Measurements from ENCODE around the gene PLCB4.

Gene PLCB4

DNA sequence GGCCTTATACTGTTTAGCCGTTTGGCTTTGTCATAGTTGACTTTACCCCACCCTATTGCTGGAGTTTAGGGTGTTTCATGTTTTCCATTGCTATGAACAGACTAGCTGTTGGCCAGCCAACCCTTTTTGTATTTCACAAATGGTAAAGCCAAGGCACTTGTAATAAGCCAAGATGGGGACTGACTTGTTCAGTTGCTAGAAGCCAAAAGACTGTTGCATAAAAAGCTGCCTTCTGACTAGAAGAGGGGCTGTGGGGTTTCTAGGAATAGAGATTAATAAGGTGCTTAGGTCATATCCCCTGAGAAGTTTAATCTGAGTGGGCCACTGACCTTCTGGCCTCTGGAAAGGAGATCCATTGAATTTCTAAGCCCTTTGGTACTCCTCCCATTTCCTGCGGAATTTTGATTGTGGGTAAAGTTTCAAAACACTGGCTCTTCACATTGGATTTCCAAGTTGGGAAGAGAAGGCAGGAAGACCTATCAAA is 211.1 kb downstream of the PLCB4 start:
- DNase-seq: no peak

DNA sequence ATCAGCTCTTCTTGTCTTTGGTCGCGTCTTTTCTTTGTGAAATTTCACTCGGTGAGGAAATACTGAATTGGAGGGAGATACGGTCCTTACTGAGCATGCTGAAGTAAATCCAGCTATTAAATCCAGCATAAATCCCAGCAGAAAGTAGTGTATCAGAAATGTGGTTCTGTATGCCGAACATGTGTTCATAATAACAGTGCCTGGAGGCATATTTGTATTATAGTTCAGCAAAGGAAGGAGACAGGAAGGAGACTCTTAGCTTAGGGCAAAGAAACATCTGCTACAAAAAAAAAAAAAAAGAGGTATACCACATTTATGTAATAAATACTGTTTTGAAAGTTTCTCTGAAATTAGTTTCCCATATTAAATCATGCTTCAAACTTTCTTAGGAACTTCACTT is 211.8 kb downstream of the PLCB4 start:
- peak; percentile 44 for DNase-seq

DNA sequence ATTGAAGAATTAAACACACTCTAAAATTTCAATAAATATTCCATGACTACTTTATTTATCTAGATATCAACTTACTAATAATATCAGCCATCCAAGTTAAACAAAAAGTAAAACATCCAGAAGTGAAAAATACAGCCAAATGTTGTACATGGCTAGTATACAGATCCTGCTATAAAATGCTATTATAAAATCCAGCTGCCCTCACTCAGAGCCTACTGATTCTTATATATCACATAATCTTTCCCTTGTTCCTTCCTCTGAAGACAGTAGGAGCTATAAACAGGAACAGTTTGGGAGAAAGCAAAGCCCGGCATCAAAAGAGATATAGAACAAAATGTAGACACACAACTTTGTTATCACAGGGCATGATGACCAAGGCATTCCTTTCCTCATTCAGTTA is 212.9 kb downstream of the PLCB4 start:
- no peak for DNase-seq

DNA sequence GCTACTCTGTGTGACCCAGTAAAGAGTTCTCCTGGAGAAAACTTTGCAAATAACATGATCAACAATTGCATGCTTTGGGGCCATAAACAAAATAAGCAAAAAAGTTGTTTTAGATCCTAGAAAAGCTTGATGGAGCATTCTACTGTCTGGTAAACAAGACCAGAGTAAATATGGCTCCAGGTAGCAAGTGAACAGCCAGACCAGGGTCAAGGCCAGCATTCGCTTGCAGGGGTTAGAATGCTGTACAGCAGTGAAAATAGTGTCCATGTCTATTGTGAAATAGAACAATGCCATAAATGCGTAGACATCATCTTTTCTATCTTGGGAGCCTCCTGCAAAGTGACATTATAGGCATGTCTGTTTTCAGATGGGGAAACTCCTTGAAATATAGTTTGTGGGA is 216.7 kb downstream of the PLCB4 start:
- DNase-seq: no peak

DNA sequence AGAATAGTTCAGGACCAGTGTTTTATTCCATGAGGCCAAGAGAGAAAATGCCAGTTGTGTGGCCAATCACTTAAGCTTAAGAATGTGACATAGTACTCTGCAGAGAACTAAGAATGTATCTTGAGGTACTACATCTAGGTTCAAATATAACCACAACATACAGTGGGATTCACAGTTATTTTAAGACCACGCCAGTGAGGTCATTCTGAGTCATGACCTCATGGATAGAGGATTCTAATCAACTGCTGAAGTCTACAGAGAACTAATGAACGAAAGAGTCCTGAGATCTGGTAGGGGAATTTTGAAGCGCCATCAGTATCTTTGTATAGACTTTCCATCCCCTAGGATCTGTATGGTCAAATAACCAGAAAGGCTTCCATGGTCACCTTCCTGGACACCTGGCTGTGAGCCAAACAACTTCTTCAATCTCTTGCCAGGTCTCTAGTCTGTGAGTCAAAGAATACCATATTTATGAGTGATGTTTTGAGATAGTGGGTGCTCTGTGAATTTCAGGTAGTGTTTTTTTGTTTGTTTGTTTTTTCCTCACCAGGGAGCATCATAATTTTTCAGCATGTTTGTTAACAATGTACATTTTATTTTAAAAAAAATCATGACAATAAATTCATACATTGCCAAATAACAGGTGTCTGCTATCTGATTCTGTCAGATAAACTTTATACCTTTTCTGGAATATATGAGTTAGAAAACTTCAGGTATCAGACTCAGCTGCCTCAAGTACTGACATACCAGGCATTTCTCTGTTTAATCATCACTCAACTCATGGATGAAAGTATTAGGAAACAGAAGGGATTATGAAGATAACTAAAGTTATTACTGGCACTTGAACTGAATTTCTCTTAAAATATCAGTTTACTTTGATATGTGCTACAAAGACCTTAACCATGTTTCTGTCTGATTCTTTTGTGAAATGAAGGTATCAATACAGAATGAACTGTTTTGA is 217.9 kb downstream of the PLCB4 start:
- peak; percentile 20 for DNase-seq

DNA sequence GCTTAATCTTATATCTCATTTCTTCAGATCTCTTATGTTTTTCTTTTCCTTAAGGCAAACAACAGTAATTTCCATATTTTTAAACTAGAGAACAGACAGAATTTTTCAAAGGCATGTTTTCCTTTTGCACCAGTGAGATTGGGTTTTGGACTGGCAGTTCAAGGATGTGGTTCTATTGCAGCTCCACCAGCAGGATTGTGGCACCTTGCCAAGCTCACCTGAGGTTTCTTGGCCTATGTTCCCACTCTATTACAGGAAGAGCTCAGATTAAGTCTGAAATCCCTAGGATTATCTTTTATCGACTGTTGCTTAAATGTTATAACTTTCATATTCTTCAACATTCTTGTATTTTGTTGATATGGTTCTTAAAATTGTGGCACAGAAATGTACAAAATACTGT is 218.9 kb downstream of the PLCB4 start:
- no peak for DNase-seq

DNA sequence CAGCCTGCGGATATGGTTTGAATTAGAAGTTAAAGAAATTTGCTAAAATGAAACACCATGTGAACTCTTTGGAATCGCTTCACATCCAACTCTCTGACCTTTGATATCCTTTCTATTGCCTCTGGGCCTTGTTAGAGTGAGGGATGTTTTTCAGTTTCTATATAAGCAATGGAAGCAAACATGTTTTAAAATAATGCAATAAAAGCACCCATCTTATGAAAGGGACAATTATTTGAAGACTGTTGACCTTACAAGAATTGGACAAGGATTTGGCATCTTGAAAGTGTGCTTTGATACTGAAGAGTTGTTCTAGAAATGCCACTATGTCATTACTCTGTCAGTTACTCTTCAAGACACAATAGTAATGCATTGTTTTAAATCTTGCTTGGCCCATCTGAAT is 221.4 kb downstream of the PLCB4 start:
- no peak for DNase-seq

DNA sequence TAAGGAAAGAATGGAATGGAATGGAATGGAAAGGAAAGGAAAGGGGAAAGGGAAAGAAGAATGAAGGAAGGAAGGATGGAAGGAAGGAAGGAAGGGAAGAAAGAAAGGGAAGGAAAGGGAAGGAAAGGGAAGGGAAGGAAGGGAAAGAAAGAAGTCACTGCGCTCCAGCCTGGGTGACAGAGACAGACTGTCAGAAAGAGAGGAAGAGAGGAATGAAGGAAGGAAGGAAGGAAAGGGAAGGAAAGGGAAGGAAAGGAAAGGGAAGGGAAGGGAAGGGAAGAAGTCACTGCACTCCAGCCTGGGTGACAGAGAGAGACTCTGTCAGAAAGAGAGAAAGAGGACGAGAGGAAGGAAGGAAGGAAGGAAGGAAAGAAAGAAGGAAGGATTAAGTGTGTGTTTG is 224.3 kb downstream of the PLCB4 start:
- no peak for DNase-seq

DNA sequence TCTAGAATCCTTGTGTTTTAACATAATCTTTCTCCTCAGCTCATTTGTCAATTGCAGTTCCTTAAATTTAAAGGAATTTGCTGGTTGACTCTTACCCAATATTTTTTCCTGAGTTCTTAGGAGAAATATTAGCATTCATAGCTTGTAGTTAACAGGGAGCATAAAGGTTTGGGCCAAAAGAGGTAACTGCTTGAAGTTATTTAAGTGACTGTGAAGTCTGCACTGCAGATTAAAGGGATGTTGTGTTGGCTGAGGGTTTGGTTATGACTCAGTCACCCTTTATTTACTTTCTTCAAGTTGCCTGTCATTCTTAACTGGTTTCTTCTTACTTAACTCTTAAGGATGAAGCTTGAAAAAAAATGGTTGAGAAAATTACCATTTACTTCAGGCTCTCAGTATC is 225.2 kb downstream of the PLCB4 start:
- DNase-seq: peak; percentile 66

DNA sequence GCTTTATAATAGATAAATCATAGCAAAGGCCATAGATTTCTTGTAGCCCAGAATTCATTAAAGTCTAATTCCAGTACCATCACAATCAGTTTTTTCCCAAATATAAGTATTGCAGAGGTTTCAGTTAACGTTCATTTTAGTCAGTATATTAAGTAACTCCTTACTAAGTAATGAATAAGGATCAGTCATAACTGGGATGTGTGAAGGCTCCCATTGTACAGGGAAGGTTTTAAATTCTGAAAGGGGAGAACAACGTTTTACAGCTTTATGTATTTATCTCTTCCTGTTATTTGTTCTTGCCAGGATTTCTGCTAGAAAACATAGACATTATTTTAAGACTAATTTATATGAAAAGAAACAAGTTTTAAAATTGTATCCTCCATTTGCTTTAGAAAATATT is 230.0 kb downstream of the PLCB4 start:
- DNase-seq: no peak

DNA sequence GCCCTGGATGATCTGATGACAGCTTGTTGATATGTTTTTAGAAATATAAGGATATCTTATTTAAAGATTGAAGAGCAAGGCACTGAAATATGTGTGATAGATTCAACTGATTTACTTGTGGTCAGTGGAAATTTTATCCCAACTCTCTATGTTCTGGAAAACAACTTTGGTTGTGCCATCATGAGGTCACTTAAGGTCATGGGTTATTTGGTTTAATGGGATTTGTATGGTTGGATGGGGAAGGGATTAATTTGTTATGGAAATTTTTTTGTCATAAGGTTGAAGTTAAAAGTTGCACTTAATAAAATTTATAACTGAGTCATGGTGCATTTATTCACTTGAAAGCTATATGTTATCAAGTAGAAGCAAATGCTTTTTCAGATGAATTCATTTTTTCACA is 231.2 kb downstream of the PLCB4 start:
- no peak for DNase-seq

DNA sequence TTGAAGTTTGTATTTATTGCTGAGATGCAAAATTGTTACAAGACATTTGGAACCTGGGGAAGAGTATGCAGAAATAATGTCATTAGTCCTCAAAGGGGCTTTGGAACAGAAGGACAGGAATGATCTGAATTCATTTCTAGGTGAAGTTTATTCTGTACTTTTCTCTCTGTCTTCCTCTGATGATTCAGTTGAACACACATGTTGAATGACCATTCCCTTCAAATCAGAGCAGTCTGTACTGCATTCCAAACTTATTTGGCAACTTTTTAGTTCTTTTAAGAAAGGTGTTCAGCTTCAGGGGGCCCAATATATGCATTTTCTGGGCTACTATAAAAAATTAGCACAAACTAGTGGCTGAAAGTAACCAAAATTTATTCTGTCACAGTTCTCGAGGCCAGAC is 231.6 kb downstream of the PLCB4 start:
- DNase-seq: no peak

DNA sequence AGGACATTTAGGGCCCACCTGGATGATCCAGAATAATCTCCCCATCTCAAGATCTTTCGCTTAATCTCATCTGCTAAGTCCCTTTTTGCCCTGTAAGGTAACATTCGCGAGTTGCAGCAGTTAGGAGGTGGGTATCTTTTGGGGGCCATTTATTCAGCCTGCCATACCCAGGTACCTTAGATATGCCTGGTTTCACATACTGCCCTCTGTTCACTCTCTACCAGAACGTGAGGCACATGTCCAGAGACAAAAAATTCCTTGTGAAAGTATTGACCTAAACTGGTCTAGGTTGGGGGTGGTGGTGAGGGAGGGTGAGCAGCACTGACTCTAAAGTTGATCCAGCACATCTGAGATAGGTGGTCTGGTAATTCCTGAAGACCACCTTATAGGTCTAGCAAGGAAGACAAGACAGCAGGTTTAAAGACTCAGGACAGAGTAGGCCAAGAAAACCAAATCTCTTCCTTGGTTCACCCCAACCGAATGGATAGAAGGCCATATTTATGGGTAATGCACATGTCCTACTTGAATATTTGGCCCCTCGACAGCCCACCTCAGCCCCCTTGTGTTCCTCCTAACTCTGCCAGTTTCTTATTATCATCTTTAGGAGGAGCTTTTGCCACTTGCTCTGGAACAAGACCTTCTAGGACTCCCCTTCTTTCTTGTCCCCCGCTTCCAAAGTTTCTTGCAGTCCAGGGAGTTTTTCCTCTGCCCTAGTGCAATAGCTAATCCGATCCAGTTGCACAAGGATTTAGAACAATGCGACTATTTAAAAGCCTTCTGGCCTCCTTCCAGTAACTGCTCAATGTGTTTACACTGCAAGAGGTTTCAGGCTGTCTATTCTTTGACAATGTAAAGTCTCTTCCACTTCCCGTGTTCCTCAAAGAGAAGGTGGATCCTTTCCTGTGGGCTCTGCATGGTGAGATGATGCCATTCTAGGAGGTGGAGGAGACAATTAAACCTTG is 232.5 kb downstream of the PLCB4 start:
- peak; percentile 68 for DNase-seq

DNA sequence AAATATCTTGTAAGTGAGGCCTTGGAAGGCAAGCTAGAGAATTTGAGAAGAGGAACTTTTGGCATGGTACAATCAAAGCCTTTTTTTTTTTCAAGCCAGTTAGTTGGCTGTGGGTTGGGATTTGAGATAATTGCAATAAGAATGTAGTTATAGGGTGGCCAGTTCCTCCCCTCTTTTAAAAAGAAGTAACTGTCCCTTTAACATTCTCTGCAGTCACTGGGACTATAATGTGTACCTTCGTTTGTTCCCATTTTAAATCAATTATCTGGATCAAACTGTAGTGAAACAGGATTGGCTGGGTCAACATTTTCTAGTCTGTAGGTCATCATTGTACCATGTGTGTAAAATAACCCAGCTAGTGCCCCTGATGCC is 233.2 kb downstream of the PLCB4 start:
- DNase-seq: no peak

DNA sequence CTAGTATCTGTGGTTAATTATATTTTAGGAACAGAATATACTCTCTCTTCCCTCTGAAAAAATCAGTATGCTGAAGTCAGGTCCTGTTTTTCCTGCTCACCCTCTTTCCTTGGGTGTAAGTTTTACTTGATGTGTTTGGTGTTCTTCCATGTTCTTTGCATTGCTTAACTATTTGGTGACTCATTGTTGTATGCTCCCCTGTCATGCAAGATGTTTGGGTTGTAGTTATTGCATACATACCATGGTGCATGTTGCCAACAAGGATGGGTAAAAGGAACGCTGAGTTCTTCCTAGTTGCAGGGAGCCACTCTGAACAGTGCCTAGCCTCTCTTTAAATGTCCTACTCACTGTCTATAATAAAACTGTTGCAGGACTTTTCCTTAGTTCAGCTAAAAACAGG is 237.6 kb downstream of the PLCB4 start:
- peak; percentile 89 for DNase-seq

DNA sequence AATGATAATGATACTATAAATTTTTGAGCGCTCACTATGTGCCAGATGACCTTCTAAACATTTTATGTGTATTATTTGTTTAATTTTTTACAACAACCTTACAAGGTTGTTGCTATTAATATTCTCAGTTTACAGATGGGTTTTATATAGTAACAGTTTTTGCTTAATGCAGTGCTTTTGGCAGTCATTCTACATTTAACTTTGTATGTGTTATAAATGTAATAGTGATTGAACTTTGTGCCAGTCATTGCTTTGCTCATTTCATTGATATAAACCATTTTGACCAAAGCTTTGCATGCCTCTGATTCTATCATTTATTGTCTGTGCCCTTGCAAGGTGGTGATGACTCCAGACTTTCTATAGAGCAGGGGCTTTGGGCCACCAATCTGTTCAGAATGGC is 239.2 kb downstream of the PLCB4 start:
- DNase-seq: no peak

DNA sequence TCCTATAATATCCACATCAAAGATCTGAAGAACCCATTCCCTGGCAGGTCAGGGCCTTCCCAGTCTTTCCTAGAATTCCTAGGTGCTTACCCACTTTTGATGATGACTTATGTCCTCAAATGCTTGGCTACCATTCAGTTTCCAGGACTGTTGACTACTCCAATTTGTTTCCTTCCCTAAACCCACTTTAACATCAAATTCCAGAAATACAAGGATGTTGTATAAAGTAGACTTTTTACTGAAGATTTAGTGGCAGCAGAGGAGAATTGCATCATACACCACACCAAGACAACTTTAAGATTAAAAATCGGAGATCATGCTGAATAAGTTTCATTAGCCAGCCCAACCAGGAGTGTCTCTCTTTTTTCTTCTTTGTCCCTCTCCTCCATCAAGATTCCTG is 242.2 kb downstream of the PLCB4 start:
- DNase-seq: peak; percentile 67

DNA sequence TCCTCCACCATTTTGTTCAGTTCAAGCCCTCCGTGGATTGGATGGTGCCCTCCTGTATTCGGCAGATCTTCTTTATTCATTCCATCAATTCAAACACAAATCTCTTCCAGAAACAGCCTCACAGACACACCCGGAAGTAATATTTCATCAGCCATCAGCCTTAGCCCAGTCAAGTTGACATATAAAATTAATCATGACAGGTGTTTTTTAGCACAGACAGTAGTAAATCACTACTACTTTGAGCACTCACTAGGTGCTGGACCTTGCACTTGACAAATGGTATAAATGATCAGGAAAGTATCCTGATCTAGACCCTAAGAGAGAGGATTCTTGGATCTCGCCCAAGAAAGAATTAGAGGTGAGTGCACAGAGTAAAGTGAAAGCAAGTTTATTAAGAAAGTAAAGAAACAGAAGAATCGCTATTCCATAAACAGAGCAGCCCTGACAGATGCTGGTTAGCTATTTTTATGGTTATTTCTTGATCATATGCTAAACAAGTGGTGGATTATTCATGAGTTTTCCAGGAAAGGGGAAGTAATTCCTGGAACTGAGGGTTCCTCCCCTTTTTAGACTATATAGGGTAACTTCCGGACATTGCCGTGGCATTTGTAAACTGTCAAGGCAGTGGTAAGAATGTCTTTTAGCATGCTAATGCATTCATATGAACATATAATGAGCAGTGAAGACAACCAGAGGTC is 250.9 kb downstream of the PLCB4 start:
- peak; percentile 41 for DNase-seq

DNA sequence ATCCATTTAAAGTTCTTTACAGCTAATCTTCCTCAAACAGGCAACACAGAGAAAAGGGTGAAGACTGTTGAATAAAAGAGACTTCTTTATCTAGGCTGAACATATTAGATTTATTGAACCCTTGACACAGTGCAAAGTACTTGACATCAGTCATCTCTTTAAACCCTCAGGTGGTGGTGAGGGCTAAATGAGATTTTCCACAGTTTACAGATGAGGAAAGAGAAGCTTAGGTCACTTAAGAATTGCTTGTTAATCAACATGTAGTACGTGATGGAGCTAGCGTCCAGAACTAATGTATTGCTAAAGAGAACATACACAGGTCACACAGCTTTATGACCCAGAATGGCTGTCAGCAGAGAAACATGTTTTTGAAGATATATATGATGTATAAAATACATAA is 252.1 kb downstream of the PLCB4 start:
- DNase-seq: no peak

DNA sequence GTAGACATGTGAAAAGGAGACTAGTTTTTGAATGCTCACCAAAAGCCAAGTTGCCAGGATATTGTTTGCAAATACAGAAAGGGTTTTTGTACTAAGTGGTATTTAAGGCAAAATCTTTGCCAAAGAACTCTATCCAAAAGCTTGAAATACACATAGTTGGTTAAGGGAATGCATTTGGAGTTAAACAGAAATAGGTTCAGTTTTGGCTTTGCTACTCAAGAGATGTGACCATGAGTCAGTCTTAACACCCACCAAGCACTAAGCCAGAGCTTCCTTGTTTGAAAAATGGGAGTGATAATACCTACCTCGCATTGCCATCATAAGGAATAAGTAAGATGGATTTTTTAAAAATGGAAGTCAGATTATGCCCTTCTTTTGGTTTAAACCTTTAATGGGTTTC is 253.8 kb downstream of the PLCB4 start:
- no peak for DNase-seq

DNA sequence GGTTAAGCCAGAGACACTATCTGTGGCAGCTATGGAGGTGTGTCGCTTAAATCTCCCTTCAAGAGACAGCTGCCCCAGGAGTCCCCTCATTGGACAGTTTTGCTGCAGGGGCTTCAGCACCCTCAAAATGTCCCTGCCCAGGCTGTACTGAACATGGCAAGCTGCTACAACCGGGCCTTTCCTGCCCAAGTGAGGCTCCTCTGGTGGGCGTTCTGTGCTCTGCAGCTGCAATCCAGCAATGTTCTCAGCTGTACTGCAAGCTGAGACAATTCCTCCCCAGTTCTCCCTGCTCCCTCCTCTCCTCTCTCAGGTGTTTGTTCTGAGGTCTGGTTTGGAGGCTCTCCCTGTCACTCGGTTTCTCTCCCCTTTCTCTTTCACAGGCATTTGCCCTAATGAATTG is 254.7 kb downstream of the PLCB4 start:
- DNase-seq: no peak

DNA sequence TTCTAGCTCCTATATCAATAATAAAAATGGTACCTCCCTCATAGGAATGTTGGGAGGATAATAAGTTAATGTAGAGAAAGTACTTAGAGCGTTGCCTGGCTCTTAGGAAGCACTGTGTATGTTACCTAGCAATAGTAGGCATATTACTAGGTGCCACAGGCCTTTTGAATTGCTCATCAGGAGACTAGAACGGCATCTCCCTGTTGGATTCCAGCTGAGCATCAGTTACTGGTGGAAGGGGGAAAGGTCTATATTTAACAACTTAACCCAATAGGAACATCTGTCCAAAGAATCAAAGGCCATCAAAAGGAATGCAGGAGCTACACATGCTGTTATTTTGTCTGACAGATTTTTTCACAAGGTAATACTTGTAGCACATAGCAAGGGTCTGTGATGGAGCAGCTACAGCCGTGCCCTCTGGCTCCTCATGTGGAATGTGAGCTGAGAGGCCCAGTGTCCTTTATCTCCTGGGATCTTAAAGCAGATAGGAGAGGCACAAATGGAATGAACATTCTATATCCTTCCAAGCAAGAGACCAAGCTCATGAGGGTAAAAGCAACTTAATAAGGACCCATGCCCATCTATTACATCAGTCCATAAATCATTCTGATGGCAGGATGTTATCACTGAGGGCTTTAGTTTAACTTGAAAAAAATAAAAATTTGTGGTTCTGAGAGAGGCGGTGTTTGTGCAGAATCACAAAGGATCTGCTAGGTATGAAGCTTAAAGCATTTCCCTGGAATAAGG is 260.6 kb downstream of the PLCB4 start:
- no peak for DNase-seq
